ENCODE data around the gene PLEKHH1.
"Not testable (repeated sequence)": the region's sequence is repeated elsewhere in the genome, so short reads cannot be mapped to it uniquely, and the experiment has no call there.

The PLEKHH1 gene

GRCh38 chr14:67589204-67589770 is 56.2 kb downstream of the PLEKHH1 start:
- DNase-seq = no peak

GRCh38 chr14:67593650-67594049 is 60.6 kb downstream of the PLEKHH1 start:
- DNase-seq = not testable (repeated sequence)

GRCh38 chr14:67595392-67595791 is 62.3 kb downstream of the PLEKHH1 start:
- DNase-seq = no peak

- DNase-seq = peak; percentile 81
Observed at GRCh38 chr14:67599698-67600561, 66.8 kb downstream of the PLEKHH1 start, which contains the start of gene PIGH. Gene PIGH (minus strand): TSS chr14:67600268. CDS start chr14:67600203, 65 bp downstream.

- DNase-seq = not testable (repeated sequence)
Observed at GRCh38 chr14:67600562-67600974, 67.5 kb downstream of the PLEKHH1 start.

GRCh38 chr14:67602076-67602475 is 69.0 kb downstream of the PLEKHH1 start:
- no peak for DNase-seq

- DNase-seq = no peak
Observed at GRCh38 chr14:67602995-67603545, 70.0 kb downstream of the PLEKHH1 start.

GRCh38 chr14:67607646-67608045 is 74.6 kb downstream of the PLEKHH1 start:
- no peak for DNase-seq

- no peak for DNase-seq
Observed at GRCh38 chr14:67609642-67610310, 76.7 kb downstream of the PLEKHH1 start.

- DNase-seq = no peak
Observed at GRCh38 chr14:67610491-67610890, 77.4 kb downstream of the PLEKHH1 start.

GRCh38 chr14:67618617-67619063 is 85.5 kb downstream of the PLEKHH1 start:
- DNase-seq = peak; percentile 57

- peak; percentile 37 for DNase-seq
Observed at GRCh38 chr14:67619446-67620216, 86.5 kb downstream of the PLEKHH1 start, which contains the start of gene ARG2. Gene ARG2 (plus strand): TSS chr14:67619920. CDS start chr14:67619978, 58 bp downstream.

GRCh38 chr14:67620217-67620785 is 87.2 kb downstream of the PLEKHH1 start:
- no peak for DNase-seq

GRCh38 chr14:67622675-67623074 is 89.6 kb downstream of the PLEKHH1 start:
- no peak for DNase-seq

GRCh38 chr14:67623114-67623513 is 90.0 kb downstream of the PLEKHH1 start:
- DNase-seq = no peak

GRCh38 chr14:67626131-67626530 is 93.0 kb downstream of the PLEKHH1 start:
- not testable (repeated sequence) for DNase-seq

- no peak for DNase-seq
Observed at GRCh38 chr14:67627519-67627918, 94.4 kb downstream of the PLEKHH1 start.

- DNase-seq = no peak
Observed at GRCh38 chr14:67630186-67630585, 97.1 kb downstream of the PLEKHH1 start.

- no peak for DNase-seq
Observed at GRCh38 chr14:67630938-67631337, 97.8 kb downstream of the PLEKHH1 start.

GRCh38 chr14:67633451-67634147 is 100.5 kb downstream of the PLEKHH1 start:
- DNase-seq = no peak

GRCh38 chr14:67636361-67636919 is 103.3 kb downstream of the PLEKHH1 start:
- no peak for DNase-seq
